Heart left ventricle (tissue), 16 donors: ENCODE results near the gene PCDHGC3. TPM values are rescaled to one million over a fixed set of nuclear protein-coding genes. Genes with fewer than 3 reads are reported as not detected.

Experiments
- ATAC-seq, 4 donors: fragments of 200-7000 bp; cut with Tn5 transposase; one replicate each; pipeline ENCODE4 v1.9.1; 2020 to 2022; ENCODE audit warnings: moderate library complexity in 4 of 4, mild to moderate bottlenecking in 3 of 4, moderate number of reproducible peaks in 1 of 4
- DNase-seq, 5 donors: peaks; one replicate each; pipeline ENCODE4 v3.0.0-alpha.2; 2020
- H3K27ac ChIP-seq, 12 donors: fragments of 200-600 bp; sonication (generic) in 4 of 12; one replicate each; pipeline versions ENCODE4 v1.5.0 to v1.8.0; 2016 to 2022; ENCODE audit warnings: mild to moderate bottlenecking in 2 of 12
- H3K27me3 ChIP-seq, 9 donors: fragments of 200-600 bp; sonication (generic) in 2 of 9; one replicate each; pipeline versions ENCODE4 v1.5.1 to v1.8.0; 2016 to 2022; ENCODE audit warnings: mild to moderate bottlenecking in 3 of 9
- H3K36me3 ChIP-seq, 9 donors: fragments of 200-600 bp; sonication (generic) in 2 of 9; one replicate each; pipeline versions ENCODE4 v1.5.0 to v1.8.0; 2018 to 2022; ENCODE audit warnings: mild to moderate bottlenecking in 2 of 9
- H3K4me1 ChIP-seq, 12 donors: fragments of 200-600 bp; sonication (generic) in 4 of 12; one replicate each; pipeline versions ENCODE4 v1.5.0 to v1.8.0; 2016 to 2022; ENCODE audit warnings: mild to moderate bottlenecking in 3 of 12
- H3K4me3 ChIP-seq, 12 donors: fragments of 200-600 bp; sonication (generic) in 4 of 12; one replicate each; pipeline versions ENCODE4 v1.5.0 to v1.8.0; 2017 to 2022; ENCODE audit warnings: mild to moderate bottlenecking in 9 of 12, moderate library complexity in 4 of 12
- H3K9me3 ChIP-seq, 12 donors: fragments of 200-600 bp; sonication (generic) in 4 of 12; one replicate each; pipeline versions ENCODE4 v1.5.0 to v1.8.0; 2016 to 2022; ENCODE audit warnings: mild to moderate bottlenecking in 1 of 12
- CTCF ChIP-seq, 12 donors: fragments of 200-600 bp; sonication (generic) in 4 of 12; IDR thresholded peaks; one replicate each; pipeline versions ENCODE4 v1.5.0 to v1.8.0; 2018 to 2022; ENCODE audit warnings: antibody characterized with exemption in 12 of 12, mild to moderate bottlenecking in 5 of 12
- POLR2A ChIP-seq, 2 donors: fragments of 450-650 bp; IDR thresholded peaks; one replicate each; pipeline ENCODE4 v1.6.1; 2017; ENCODE audit warnings: antibody characterized with exemption in 2 of 2, mild to moderate bottlenecking in 2 of 2, moderate library complexity in 2 of 2
- WGBS, 4 donors: extraction: QIAGEN DNeasy Blood & Tissue Kit in 2 of 4; methylation state at CpG; one replicate each; pipeline versions ENCODE4 v1.1.5 to v1.1.7; 2013 to 2018; 5-methylcytosine and 5-hydroxymethylcytosine counted together
- intact Hi-C, 10 donors: fragments of 100-400 bp; cut with DNase I; formaldehyde crosslinking; loops; one replicate each; pipeline versions ENCODE4 v1.11.1 to v1.14.2; 2022
- polyA plus RNA-seq, 2 donors: library from polyadenylated mRNA; stranded (reverse); fragments of 200-250 nt; gene quantifications; one replicate each; pipeline ENCODE4 v1.2.3, GENCODE V29; 2013
- total RNA-seq, 9 donors: library from RNA; depleted of rRNA in 2 of 9; stranded (reverse); fragments of >200 nt in 2 of 9; fragmentation: NEBNext Ultra II Directional in 3 of 9; extraction: Animal tissue kit (Norgen Biotek cat#: 25700) in 3 of 9; gene quantifications; one replicate each; pipeline versions ENCODE4 v1.1.0 to v1.2.4, GENCODE V29; 2016 to 2023
- donor health status: ischemic (EF 13 %, LVEDD 7.1; RV severe dilation, severe dysfunction).
- donor health status: healthy with polysubstance abuse.
- donor health status: DM: no; HTN: yes; CAD: no.
- donor health status: DM: no; HTN: no; CAD: no.
- donor health status: ischemic (EF 25% LVEDD 6.9; RV normal size, moderate dysfunction).
- donor health status: ischemic (EF 25% LVEDD 5.7; RV mildly dilated, moderate dysfunction).
- donor health status: healthy.
- donor health status: DM: yes; HTN: yes; CAD: no.
- donor health status: ischemic (EF 35%, LVEDD 5.7; RV mildly dilated, moderate dysfunction).
- donor health status: nonischemic (EF 11% LVEDD 7.7; RV severe dilation, severe dysfunction).
- donor health status: DM: yes; HTN: yes; CAD: no.
- donor health status: PGD.
- donor health status: ischemic (EF 29% LVEDD 5.4; RV normal size, mild dysfunction).
- donor health status: nonischemic (EF 23%, LVEDD 6.1; RV moderate dilation, normal function).

PCDHGC3 gene
- total and polyA plus RNA-seq, 11 donors = 12.3 to 34.8 (median 23.3) TPM

- Histone ChIP-seq H3K4me3 (peak overlapping the region; percentile 33 to 67 (median 60)), H3K4me1 (peaks cover 14 to 85% (median 64%) of the 10 kb centered on the region in 12 donors), H3K27ac (peak overlapping the region; percentile 26 to 96 (median 88)), H3K27me3 (no peaks in the 10 kb centered on the region), H3K9me3 (no peaks in the 10 kb centered on the region), H3K36me3 (peaks cover 0 to 56% (median 37%) of the 10 kb centered on the region in 9 donors)
- TF ChIP-seq CTCF (IDR thresholded peaks at IDR 0.05) = no peak
- no peak for TF ChIP-seq POLR2A (IDR thresholded peaks at IDR 0.05)
- 3 to 9% (median 6%) methylated on average over 29 to 43 of the region's 43 CpGs for WGBS, 4 donors
- peak; percentile 5 to 39 (median 10) for ATAC-seq
- intact Hi-C loops = loop anchor here in 6 of 10 donors (5.0 kb wide), 3 partner anchors 36 to 91 kb away; partner anchors contain the start of genes PCDHGC3 (in 5 of the 6) and PCDHGA11 (in 1 of the 6)
- DNase-seq = peak in 3 of 5 donors; percentile 53 to 66 (median 60)
Measured at GRCh38 chr5:141512911-141513626, 37.3 kb downstream of the PCDHGC3 start.

DNA sequence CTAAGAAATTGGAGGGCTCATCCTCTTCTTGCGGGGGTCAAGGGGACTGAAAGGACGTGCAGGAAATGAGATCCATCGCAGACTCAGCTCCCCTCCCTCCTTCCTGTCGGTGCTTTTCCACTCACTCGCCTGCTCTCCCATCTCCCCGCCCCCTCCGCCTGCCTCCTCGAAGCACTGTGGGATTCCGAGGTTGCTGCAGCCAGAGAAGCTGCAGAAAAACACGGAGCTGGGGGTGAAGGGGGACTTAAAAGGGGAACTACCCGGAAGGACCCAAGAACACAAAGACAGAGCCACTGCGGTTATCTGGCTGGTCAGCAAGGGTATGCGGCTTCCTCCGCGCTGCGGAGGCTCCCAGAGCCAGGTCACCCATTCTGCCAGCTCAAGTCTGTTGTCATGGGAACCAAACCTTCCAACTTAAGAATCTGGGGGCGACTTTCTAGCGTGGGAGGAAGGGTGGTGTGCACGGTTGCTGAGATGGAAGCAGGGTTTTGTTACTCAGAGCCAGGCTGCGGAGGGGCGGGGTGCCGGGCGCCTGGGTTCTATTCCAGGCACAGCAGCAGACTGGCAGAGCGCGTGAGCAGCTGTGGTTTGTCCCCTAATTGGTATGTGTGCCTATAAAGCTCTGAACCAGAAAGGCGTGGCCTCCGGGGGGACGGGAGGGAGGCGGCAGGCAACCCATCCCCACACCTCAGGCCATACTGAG is 38.0 kb downstream of the PCDHGC3 start:
- intact Hi-C loops = loop anchor here in 6 of 10 donors (5.0 kb wide), 3 partner anchors 36 to 91 kb away; partner anchors contain the start of genes PCDHGC3 (in 5 of the 6) and PCDHGA11 (in 1 of the 6)
- ATAC-seq (peak; percentile 33 to 73 (median 51)), DNase-seq (peak; percentile 78 to 86 (median 85))
- Histone ChIP-seq H3K4me1 (peaks cover 14 to 82% (median 59%) of the 10 kb centered on the region in 12 donors), H3K36me3 (peaks cover 0 to 57% (median 39%) of the 10 kb centered on the region in 9 donors), H3K4me3 (peak overlapping the region; percentile 33 to 67 (median 60)), H3K27me3 (no peaks in the 10 kb centered on the region), H3K9me3 (no peaks in the 10 kb centered on the region), H3K27ac (peak overlapping the region; percentile 26 to 96 (median 88))
- WGBS, 4 donors = 7 to 15% (median 7%) methylated on average over 29 of the region's 29 CpGs
- TF ChIP-seq CTCF (IDR thresholded peaks at IDR 0.05) (no peak), POLR2A (IDR thresholded peaks at IDR 0.05) (no peak)

DNA sequence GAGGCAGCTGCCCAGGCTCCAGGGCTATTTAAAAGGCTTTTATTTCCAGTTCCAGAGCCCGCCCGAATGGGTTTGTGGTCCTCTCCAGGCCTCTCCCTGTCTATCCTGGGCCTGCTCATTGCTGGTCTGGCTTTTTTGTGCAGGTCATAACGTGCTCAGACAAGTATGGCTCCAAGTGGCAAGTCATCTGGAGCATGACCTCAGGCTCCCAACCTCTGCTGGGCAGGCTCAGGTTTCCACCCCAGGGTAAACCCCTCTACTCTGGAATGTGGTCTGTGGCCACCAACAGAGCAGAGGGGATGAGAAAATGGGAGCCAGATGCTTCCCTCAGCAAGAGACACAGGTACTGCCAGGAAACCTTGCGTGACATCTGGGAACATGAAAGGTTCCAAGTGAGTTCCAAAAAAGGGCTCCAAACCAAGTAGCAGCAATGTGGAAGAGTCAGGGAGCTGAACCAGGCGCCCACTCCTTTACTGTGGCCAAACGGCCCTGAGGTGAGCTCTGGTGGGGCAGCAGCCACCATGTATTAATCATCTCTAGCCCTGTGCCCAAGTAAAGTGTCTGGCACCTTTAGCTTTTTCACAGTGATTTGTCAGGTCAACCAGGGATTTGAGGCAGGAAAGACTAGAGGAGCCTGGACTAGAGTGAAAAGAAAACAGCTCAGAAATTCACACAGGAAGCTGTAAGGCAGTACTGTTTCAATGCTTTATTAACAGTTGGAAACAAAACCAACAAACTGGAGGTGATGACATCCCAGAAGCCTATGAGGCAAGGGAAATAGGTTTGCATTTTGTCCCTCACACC is 38.8 kb downstream of the PCDHGC3 start:
- 42 to 56% (median 48%) methylated on average over 3 to 6 of the region's 6 CpGs for WGBS, 4 donors
- DNase-seq = no peak
- Histone ChIP-seq H3K36me3 (peaks cover 0 to 64% (median 42%) of the 10 kb centered on the region in 9 donors), H3K27me3 (no peaks in the 10 kb centered on the region), H3K4me3 (peak overlapping the region in 9 of 12 donors; percentile 33 to 67 (median 64)), H3K4me1 (peaks cover 14 to 81% (median 54%) of the 10 kb centered on the region in 12 donors), H3K27ac (peak overlapping the region in 11 of 12 donors; percentile 79 to 96 (median 91)), H3K9me3 (no peaks in the 10 kb centered on the region)
- TF ChIP-seq CTCF (IDR thresholded peaks at IDR 0.05) (no peak), POLR2A (IDR thresholded peaks at IDR 0.05) (no peak)
- intact Hi-C loops = loop anchor here in 6 of 10 donors (5.0 kb wide), 3 partner anchors 37 to 92 kb away; partner anchors contain the start of genes PCDHGC3 (in 5 of the 6) and PCDHGA11 (in 1 of the 6)
- ATAC-seq = peak in 3 of 4 donors; percentile 5 to 7 (median 6)
